ENCODE results near the gene GNA14. TPM values are rescaled to one million over a fixed set of nuclear protein-coding genes. Genes with fewer than 3 reads are reported as not detected.

Gene GNA14
- polyA plus RNA-seq, 4 donors = 0.89 to 3.8 (median 1.7) TPM; not detected in 1

DNA sequence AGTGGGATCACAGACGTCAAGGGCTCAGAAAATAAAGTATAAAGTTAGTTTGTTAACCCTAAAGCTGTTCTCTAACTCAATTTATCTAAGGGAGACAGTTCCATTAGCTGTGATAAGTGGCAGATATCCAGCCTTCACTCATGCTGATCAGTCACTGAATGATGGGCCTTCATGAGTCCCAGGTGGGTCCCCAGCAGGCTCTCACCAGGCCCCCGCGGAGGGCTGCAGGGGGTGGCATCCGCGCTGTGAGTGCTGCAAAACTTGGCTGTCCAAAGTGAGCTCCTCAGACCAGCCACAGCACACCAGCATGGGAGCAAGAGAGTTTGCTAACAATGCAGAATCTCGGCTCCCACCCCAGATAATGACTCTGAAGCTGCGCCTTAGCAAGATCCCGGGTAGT lies 187.2 kb downstream of the GNA14 start:
- H3K27ac ChIP-seq (ENCODE audit: low read depth in 1 of 3, low read length in 2 of 3) = no peak overlapping the region
- no peak overlapping the region for H3K4me3 ChIP-seq (ENCODE audit: low read depth in 1 of 3, low read length in 3 of 3)
- H3K36me3 ChIP-seq (ENCODE audit: control insufficient read depth in 3 of 3, insufficient read depth in 2 of 3, low read depth in 1 of 3, low read length in 3 of 3) = no peaks in the 10 kb centered on the region
- DNase-seq (no peak), FAIRE-seq (no peak)
- no peaks in the 10 kb centered on the region for H3K27me3 ChIP-seq (ENCODE audit: control insufficient read depth in 3 of 3, insufficient read depth in 3 of 3, low read length in 3 of 3)
- H3K4me1 ChIP-seq (ENCODE audit: control insufficient read depth in 3 of 3, insufficient read depth in 2 of 3, low read depth in 1 of 3, low read length in 2 of 3) = no peaks in the 10 kb centered on the region
- H3K9me3 ChIP-seq (ENCODE audit: control insufficient read depth in 2 of 2, insufficient read depth in 1 of 2, low read depth in 1 of 2, low read length in 1 of 2) = no peaks in the 10 kb centered on the region
- WGBS, 3 donors = 83 to 87% (median 84%) methylated on average over 8 of the region's 8 CpGs

DNA sequence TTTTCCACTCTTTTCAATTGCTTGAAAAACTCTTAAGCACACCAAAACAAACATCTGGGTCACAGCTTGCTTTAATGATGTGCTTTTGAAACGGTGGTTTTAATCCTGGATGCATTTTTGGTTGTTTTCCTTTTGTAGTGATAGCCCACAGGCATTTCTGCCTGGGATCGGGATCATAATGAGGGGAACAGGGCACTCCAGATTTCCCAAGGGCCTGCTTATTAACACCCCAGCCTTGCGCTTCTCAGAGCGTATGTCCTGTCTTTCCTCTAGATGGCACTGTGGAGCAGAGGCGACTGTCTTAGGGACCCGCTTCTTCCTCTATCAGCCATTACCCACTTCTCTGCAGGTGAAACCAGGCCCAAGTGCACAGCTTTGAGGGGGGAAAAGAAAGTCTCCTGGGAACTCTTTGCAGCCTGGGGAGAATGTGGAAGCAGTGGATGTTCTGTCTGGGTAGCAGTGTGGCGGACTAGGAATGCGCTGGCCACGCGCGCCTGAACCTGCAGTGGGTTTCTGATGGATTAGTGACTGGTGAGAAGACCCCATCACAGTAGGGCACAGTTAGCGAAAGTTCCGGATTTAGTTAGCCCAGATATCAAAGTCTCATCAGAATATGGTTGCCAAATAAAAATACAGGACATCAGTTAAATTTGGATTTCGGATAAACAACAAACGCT lies 190.1 kb downstream of the GNA14 start:
- Histone ChIP-seq H3K36me3 (ENCODE audit: control insufficient read depth in 3 of 3, insufficient read depth in 2 of 3, low read depth in 1 of 3, low read length in 3 of 3) (no peaks in the 10 kb centered on the region), H3K4me1 (ENCODE audit: control insufficient read depth in 3 of 3, insufficient read depth in 2 of 3, low read depth in 1 of 3, low read length in 2 of 3) (no peaks in the 10 kb centered on the region), H3K27ac (ENCODE audit: low read depth in 1 of 3, low read length in 2 of 3) (no peak overlapping the region), H3K4me3 (ENCODE audit: low read depth in 1 of 3, low read length in 3 of 3) (no peak overlapping the region), H3K27me3 (ENCODE audit: control insufficient read depth in 3 of 3, insufficient read depth in 3 of 3, low read length in 3 of 3) (no peaks in the 10 kb centered on the region), H3K9me3 (ENCODE audit: control insufficient read depth in 2 of 2, insufficient read depth in 1 of 2, low read depth in 1 of 2, low read length in 1 of 2) (no peaks in the 10 kb centered on the region)
- FAIRE-seq = no peak
- 51 to 56% (median 54%) methylated on average over 15 of the region's 15 CpGs for WGBS, 3 donors
- DNase-seq = peak; percentile 75 to 79

DNA sequence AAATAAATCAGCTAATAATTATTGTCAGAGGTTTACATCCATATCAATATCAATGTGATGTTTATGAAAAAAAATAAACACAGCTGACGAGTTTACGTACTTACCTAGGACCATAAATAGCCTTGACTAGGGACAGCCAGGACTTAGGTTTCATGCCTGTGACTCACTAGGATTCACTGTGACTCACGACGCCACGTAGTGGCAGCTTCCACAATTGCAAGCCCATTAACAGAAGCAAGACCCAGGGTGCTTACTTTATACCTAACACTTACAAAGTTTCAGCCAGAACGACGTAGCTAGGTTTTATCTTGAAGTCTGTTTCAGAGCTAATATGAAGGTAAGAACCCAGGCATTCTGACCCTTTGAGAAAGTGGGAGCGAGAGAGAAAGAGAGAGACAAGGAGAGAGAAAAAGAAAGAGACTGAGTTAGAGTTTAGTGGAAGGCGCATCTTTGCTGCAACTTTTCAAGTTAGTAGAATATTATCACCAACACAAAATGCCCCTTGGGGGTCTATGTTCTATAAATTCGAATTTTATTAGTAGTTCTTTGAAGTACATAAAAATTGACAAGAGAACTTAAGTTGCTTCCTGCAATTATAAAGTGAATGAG lies 191.2 kb downstream of the GNA14 start:
- no peaks in the 10 kb centered on the region for H3K4me1 ChIP-seq (ENCODE audit: control insufficient read depth in 3 of 3, insufficient read depth in 2 of 3, low read depth in 1 of 3, low read length in 2 of 3)
- FAIRE-seq (peak; percentile 71), DNase-seq (peak; percentile 89 to 90)
- H3K27me3 ChIP-seq (ENCODE audit: control insufficient read depth in 3 of 3, insufficient read depth in 3 of 3, low read length in 3 of 3) = no peaks in the 10 kb centered on the region
- no peaks in the 10 kb centered on the region for H3K9me3 ChIP-seq (ENCODE audit: control insufficient read depth in 2 of 2, insufficient read depth in 1 of 2, low read depth in 1 of 2, low read length in 1 of 2)
- no peak overlapping the region for H3K27ac ChIP-seq (ENCODE audit: low read depth in 1 of 3, low read length in 2 of 3)
- H3K36me3 ChIP-seq (ENCODE audit: control insufficient read depth in 3 of 3, insufficient read depth in 2 of 3, low read depth in 1 of 3, low read length in 3 of 3) = no peaks in the 10 kb centered on the region
- no peak overlapping the region for H3K4me3 ChIP-seq (ENCODE audit: low read depth in 1 of 3, low read length in 3 of 3)
- WGBS, 3 donors = 16 to 20% (median 18%) methylated on average over 10 of the region's 10 CpGs

DNA sequence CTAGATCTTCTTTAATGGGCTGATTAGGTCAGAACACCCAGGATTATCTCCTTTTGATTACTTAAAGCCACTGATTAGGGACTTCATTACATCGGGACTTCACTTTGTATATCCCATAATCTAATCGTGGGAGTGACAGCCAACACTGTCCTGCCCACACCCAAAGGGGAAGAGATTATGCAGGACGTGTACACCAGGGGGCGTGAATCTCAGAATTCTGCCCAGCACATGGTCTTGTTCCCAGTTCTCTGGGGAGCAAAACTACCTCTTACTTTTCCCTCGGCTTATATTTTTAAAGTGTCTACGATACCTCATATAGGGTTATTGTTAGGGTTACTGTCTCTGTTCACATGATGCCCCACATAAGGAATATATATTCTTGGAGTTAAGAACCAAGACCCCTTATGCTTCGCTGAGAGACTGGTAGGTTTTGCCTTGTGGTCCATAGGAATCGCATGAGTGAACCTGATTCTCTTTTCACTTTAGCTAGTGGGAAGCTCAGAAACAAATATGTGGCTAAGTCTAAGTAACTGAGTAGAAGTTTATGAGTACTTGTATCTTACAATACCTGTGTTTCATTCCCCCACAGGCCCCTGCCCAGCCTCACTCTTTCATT lies 192.7 kb downstream of the GNA14 start:
- FAIRE-seq (no peak), DNase-seq (peak; percentile 30 to 69)
- Histone ChIP-seq H3K4me3 (ENCODE audit: low read depth in 1 of 3, low read length in 3 of 3) (no peak overlapping the region), H3K9me3 (ENCODE audit: control insufficient read depth in 2 of 2, insufficient read depth in 1 of 2, low read depth in 1 of 2, low read length in 1 of 2) (peaks cover 0 to 7% of the 10 kb centered on the region in 2 donors), H3K4me1 (ENCODE audit: control insufficient read depth in 3 of 3, insufficient read depth in 2 of 3, low read depth in 1 of 3, low read length in 2 of 3) (no peaks in the 10 kb centered on the region), H3K27ac (ENCODE audit: low read depth in 1 of 3, low read length in 2 of 3) (no peak overlapping the region), H3K36me3 (ENCODE audit: control insufficient read depth in 3 of 3, insufficient read depth in 2 of 3, low read depth in 1 of 3, low read length in 3 of 3) (no peaks in the 10 kb centered on the region), H3K27me3 (ENCODE audit: control insufficient read depth in 3 of 3, insufficient read depth in 3 of 3, low read length in 3 of 3) (no peaks in the 10 kb centered on the region)
- WGBS, 3 donors = 53 to 67% (median 57%) methylated on average over 8 of the region's 8 CpGs

DNA sequence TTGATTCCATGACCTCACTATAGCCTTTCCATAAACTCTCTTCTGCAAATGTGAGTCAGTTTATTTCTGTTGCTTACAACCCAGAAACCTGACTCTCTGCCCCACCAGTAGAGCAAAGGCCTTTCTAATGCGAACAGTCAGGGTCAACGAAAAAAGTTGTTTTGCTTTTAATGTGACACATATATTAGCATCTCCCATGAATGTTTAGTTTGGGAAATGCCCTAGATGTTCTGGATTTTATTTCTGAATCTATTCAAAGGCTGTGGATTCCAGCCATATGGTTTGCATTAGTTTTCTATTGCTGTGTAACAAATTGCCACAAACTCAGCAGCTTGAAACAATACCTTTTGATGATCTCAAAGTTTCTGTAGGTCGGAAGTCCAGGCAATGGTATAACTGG lies 193.5 kb downstream of the GNA14 start:
- peaks cover 0 to 8% of the 10 kb centered on the region in 2 donors for H3K9me3 ChIP-seq (ENCODE audit: control insufficient read depth in 2 of 2, insufficient read depth in 1 of 2, low read depth in 1 of 2, low read length in 1 of 2)
- H3K36me3 ChIP-seq (ENCODE audit: control insufficient read depth in 3 of 3, insufficient read depth in 2 of 3, low read depth in 1 of 3, low read length in 3 of 3) = no peaks in the 10 kb centered on the region
- H3K4me3 ChIP-seq (ENCODE audit: low read depth in 1 of 3, low read length in 3 of 3) = no peak overlapping the region
- H3K4me1 ChIP-seq (ENCODE audit: control insufficient read depth in 3 of 3, insufficient read depth in 2 of 3, low read depth in 1 of 3, low read length in 2 of 3) = peaks cover 0 to 7% (median 0%) of the 10 kb centered on the region in 3 donors
- FAIRE-seq (no peak), DNase-seq (no peak)
- 82 to 89% (median 84%) methylated on average over 3 of the region's 3 CpGs for WGBS, 3 donors
- no peak overlapping the region for H3K27ac ChIP-seq (ENCODE audit: low read depth in 1 of 3, low read length in 2 of 3)
- no peaks in the 10 kb centered on the region for H3K27me3 ChIP-seq (ENCODE audit: control insufficient read depth in 3 of 3, insufficient read depth in 3 of 3, low read length in 3 of 3)

DNA sequence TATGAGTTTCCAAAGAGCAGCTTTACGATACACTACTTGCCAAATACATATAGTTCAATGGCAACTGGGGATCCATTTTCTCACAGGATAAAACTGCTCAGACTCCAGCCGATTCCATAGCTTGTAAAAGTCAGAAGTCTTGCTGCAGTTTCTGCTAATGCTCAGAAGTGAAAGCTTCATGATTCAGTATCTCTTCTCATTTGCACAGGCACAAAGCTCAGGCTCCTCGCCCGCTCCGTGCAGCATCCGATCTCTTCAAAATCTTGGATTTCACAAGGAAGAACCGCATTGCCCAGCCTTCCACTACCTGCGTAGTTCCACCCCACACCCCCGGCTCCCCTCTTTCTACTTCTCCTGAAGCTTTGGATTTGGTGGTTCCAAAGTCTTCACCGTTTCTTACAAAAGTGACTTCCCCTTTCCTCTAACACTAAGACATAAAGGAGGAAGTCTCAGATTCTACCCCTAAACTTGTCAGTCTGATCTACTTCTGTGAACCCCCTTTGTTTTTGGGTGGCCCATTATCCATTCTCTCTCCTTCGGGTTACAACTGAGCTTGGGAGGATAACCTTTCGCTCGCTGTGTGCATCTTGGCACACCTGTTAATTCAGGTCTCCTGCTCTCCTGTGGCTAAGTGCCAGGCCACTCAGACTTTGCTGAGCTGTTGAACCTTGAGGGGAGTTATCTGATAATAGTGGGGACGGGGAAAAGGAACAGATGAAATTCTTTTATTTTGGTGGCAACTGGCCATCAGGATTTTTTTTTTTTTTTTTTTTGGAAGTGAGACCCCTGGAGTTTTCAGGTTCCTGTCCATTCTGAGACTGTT lies 194.1 kb downstream of the GNA14 start:
- FAIRE-seq (no peak), DNase-seq (no peak)
- Histone ChIP-seq H3K36me3 (ENCODE audit: control insufficient read depth in 3 of 3, insufficient read depth in 2 of 3, low read depth in 1 of 3, low read length in 3 of 3) (no peaks in the 10 kb centered on the region), H3K4me3 (ENCODE audit: low read depth in 1 of 3, low read length in 3 of 3) (no peak overlapping the region), H3K9me3 (ENCODE audit: control insufficient read depth in 2 of 2, insufficient read depth in 1 of 2, low read depth in 1 of 2, low read length in 1 of 2) (peaks cover 0 to 8% of the 10 kb centered on the region in 2 donors), H3K27me3 (ENCODE audit: control insufficient read depth in 3 of 3, insufficient read depth in 3 of 3, low read length in 3 of 3) (no peaks in the 10 kb centered on the region), H3K27ac (ENCODE audit: low read depth in 1 of 3, low read length in 2 of 3) (no peak overlapping the region), H3K4me1 (ENCODE audit: control insufficient read depth in 3 of 3, insufficient read depth in 2 of 3, low read depth in 1 of 3, low read length in 2 of 3) (peaks cover 0 to 11% (median 0%) of the 10 kb centered on the region in 3 donors)
- WGBS, 3 donors = 70 to 76% (median 74%) methylated on average over 14 of the region's 14 CpGs

DNA sequence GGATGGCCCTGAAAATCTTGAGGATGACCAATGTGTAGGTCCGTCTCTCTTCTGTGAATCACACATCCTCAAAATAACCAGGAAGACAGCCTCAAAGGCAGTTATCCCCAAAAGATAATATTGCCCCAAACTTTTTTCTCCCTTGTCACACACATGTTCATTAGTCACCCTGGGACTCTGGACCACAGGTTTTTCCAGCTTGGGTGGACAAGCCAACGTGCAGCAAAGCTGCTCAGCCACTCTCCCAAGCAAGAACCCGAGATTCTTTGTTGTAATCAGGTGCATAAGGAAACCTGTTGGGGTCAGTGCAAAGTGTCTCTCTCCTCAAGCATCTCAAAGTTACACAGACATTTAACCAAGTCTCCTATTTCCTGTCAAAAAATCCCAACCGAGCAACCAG lies 196.6 kb downstream of the GNA14 start:
- Histone ChIP-seq H3K27me3 (ENCODE audit: control insufficient read depth in 3 of 3, insufficient read depth in 3 of 3, low read length in 3 of 3) (no peaks in the 10 kb centered on the region), H3K27ac (ENCODE audit: low read depth in 1 of 3, low read length in 2 of 3) (no peak overlapping the region), H3K9me3 (ENCODE audit: control insufficient read depth in 2 of 2, insufficient read depth in 1 of 2, low read depth in 1 of 2, low read length in 1 of 2) (peaks cover 0 to 17% of the 10 kb centered on the region in 2 donors), H3K4me3 (ENCODE audit: low read depth in 1 of 3, low read length in 3 of 3) (no peak overlapping the region), H3K4me1 (ENCODE audit: control insufficient read depth in 3 of 3, insufficient read depth in 2 of 3, low read depth in 1 of 3, low read length in 2 of 3) (peaks cover 0 to 15% (median 0%) of the 10 kb centered on the region in 3 donors), H3K36me3 (ENCODE audit: control insufficient read depth in 3 of 3, insufficient read depth in 2 of 3, low read depth in 1 of 3, low read length in 3 of 3) (no peaks in the 10 kb centered on the region)
- WGBS, 3 donors = 67 to 88% (median 81%) methylated on average over 4 of the region's 4 CpGs
- FAIRE-seq (no peak), DNase-seq (no peak)

DNA sequence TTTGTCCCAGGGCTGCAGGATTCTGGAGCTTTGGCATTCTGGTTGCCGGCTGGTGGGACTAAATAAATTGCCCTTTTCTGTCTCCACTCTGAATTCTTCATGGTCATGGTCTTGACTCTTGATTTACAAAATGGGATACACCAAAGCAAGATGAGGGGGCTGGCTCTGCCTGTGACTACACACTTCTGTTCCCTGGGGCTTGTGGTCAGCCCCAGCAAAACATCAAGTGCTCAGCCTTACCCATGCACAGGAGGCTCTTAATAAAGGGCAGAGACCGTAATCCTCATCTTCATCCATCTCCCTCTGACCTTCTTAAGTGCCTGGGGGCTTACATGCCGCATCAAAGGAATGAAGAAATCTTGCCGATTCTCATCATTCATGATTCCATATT lies 198.0 kb downstream of the GNA14 start:
- Histone ChIP-seq H3K27me3 (ENCODE audit: control insufficient read depth in 3 of 3, insufficient read depth in 3 of 3, low read length in 3 of 3) (no peaks in the 10 kb centered on the region), H3K27ac (ENCODE audit: low read depth in 1 of 3, low read length in 2 of 3) (peak overlapping the region in 1 of 3 donors; percentile 68), H3K36me3 (ENCODE audit: control insufficient read depth in 3 of 3, insufficient read depth in 2 of 3, low read depth in 1 of 3, low read length in 3 of 3) (no peaks in the 10 kb centered on the region), H3K9me3 (ENCODE audit: control insufficient read depth in 2 of 2, insufficient read depth in 1 of 2, low read depth in 1 of 2, low read length in 1 of 2) (peaks cover 0 to 17% of the 10 kb centered on the region in 2 donors), H3K4me3 (ENCODE audit: low read depth in 1 of 3, low read length in 3 of 3) (no peak overlapping the region), H3K4me1 (ENCODE audit: control insufficient read depth in 3 of 3, insufficient read depth in 2 of 3, low read depth in 1 of 3, low read length in 2 of 3) (peaks cover 0 to 15% (median 0%) of the 10 kb centered on the region in 3 donors)
- 93 to 96% (median 94%) methylated on average over 4 of the region's 4 CpGs for WGBS, 3 donors
- FAIRE-seq = no peak
- no peak for DNase-seq

Measured in small intestine (tissue), 7 donors.